Aortic smooth muscle cell (primary cell): ENCODE results near the gene MYO7B. TPM values are rescaled to one million over a fixed set of nuclear protein-coding genes. Genes with fewer than 3 reads are reported as not detected.

Experiments
- total RNA-seq: library from RNA; depleted of rRNA; stranded (reverse); fragments of >200 nt; gene quantifications from 2 replicates; pipeline ENCODE4 v1.2.3, GENCODE V29; 2014

Gene MYO7B
- total RNA-seq, result 0.06 and 0.13 TPM in 2 replicates

DNA sequence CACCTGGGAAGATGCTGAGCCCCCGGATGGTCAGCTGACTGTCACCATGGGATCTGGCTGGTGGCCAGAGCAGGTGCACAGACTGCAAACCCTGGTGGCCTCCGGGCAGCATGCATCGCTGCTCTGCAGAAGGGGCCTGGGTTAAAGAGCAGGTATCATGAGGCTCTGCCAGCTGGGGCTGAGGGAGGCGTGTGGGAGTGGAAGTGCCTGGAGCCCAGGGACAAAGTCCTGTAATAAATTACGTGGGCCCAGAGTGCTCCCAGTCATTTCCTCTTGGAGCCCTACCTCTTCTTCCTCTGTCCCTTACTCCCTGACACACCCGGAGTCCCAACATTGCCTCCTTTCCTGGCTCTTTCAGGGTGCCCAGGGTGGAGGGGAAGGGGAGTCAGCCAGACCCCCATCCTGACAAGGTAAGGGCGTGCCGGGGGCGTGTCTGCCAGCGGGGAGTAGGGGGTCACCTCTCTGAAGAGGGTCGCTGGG lies at the start of gene MYO7B:
Gene MYO7B (plus strand): TSS at position 262 of the 480 bp plus-strand sequence. CDS start 24,040 bp downstream, outside the sequence.

DNA sequence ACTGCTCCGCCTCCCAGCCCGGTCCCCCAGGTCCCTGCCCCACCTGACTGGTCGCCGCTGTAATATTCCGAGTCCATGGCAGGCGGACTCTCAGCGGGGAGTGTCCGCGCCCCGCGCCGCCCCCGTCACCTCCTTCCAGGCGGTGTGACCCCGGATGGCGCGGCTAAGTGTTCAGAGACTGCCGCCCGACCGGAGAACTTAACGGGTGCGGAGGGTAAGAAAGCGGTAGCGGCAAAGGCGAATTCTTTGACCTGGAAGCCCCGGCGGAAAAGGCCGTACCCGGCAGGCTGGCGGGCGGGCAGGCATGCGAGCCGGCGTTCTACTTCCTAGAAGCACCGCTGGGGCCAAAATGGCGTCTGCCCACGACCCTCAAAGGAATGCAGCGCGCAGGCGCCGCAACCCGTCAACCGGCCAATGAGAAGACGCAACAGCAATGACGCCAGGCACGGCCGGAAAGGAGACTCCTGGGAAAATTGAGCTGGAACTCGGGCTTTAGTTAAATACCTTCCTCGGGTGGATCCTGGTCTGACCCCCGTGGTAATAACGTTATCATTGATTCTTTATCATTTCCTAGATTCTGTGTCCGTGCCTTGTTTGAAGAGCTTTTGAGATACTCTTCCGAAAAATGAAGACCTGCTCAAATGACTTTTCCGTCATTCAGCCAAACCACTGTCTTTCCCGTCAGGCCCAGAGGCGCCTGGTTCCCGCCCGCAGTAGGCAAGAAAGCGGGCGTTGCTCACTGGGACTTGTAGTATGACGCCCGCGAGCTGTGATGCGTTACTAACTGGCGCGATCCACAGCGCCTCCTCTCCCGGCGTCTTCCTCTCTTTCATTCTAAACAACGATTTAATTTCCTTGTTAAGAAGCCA lies 9.1 kb upstream of the MYO7B start, which contains the start of gene IWS1:
Gene IWS1 (minus strand): TSS at position 358 of the 869 bp plus-strand sequence. CDS start 281 bp downstream, at position 77.

DNA sequence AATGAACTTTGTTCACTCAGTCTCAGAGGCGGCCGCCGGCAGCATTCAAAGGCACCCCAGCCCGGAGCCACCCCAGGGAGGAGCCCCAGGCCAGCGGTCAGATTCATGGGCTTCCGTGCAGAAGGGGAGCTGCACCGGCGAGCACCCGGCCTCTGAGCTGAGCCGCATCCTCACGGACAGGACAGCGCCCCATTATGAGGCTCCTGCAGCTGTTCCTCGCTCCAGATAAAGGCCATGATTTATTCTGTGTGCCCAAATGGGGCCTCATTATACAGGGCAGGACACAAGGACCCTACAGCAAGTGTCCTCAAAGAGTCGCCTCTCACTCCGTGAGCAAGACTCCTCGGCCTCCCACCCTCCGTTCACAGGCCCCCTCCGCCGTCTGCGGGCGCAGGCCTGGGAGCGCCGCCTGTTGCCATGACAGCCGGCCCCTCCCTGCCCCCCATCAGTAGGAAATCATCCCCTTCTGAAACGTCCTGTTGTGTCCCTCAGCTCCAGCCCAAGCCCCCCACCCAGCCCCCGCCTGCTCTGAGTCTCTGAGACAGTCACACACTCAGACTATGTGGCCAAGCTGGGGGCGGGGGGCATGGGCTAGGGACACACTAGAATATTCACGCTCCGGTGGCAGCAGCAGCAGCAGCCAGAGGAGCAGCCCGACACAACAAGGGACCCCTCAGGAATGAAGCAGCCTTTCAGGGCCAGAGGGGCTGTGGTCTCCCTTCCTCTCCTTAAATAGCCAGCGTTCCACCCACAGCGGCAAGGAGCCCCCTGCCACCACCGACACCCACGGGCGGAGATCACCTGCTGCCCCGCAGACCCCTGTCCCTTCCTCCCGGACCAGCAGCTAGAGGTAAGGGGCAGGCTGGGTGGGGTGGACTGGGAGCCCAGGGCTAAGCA lies 110.2 kb downstream of the MYO7B start, which contains the start of gene GPR17:
Gene GPR17 (plus strand): TSS at position 759 of the 897 bp plus-strand sequence. CDS start 4,583 bp downstream, outside the sequence.

DNA sequence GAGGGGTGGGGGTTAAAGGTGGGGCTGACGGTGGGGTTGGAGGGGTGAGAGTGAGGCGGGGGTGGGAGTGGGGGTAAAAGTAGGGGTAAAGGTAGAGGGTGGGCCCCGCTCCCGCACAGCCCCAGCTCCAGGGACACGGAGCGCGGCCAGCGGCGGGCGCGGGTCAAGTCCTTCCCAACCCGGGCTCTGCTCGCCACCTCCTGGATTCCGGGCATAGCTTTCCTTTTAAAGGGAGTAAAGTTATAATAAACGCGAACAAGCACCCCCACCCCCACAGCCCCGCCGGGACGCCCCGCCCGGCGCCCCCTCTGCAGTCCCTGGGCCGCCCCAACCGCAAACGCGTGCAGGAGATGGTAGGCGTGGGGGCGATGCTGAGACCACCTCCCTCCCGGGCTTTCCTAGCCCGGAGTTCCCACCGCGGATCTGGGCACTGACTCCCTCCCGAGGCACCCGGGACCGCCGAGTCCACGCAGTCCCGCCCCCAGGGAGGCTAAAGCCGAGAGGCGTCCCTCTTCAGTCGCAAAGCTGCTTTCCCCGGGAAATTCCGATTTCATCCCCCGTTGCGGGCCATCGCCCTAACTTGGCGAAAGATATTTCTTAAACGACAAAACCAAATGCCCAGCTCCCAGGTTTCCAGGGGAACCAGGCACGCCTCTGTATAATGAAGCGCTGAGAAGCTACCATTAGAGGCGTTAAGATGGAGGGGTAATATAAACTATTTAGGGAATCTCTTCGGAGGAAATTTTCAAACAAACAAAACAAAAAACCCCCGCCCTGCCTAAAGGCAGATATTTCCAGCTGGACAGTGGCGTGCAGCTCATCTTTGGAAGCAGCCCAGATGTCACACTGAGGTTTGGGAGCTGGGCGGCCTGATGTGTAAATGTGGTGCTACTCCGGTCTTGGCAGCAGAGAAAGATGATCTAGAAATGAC lies 140.1 kb downstream of the MYO7B start, which contains the start of gene LIMS2:
Gene LIMS2 (minus strand): TSS at position 200 of the 931 bp plus-strand sequence. CDS start 506 bp downstream, outside the sequence.

Other genes starting within 250 kb of the MYO7B start
- 34.3 and 42.9 TPM in 2 replicates for gene ERCC3, start 241.5 kb upstream of the MYO7B start, total RNA-seq
- 22.5 and 28.7 TPM in 2 replicates for gene MAP3K2, start 147.7 kb upstream of the MYO7B start, total RNA-seq
- gene PROC, start 117.3 kb upstream of the MYO7B start, total RNA-seq, result 0.19 TPM in 1 of 2 replicates, not detected in the other
- gene IWS1, start 9.2 kb upstream of the MYO7B start, total RNA-seq, result 45.6 and 48.6 TPM in 2 replicates
- not detected in 2 replicates for gene GPR17, start 110.5 kb downstream of the MYO7B start, total RNA-seq
- gene LIMS2, start 139.8 kb downstream of the MYO7B start, total RNA-seq, result 3.0 and 8.3 TPM in 2 replicates
- 4.4 TPM in 2 replicates for gene SFT2D3, start 165.8 kb downstream of the MYO7B start, total RNA-seq